Neuronal stem cell (in vitro differentiated cells): ENCODE measurements around the gene MUC5B.

Source experiments
- DNase-seq: peaks from one replicate; pipeline ENCODE4 v3.0.0-alpha.2; 2013; ENCODE audit warnings: low spot score
- H2AFZ ChIP-seq: one replicate; pipeline ENCODE4 v1.6.1; 2013; ENCODE audit warnings: mild to moderate bottlenecking, low read length, inconsistent platforms
- H2AK5ac ChIP-seq: 2 replicates; pipeline ENCODE4 v1.6.1; 2013; ENCODE audit warnings: low read depth, mild to moderate bottlenecking, inconsistent platforms, low read length, moderate library complexity, mixed read lengths
- H2BK120ac ChIP-seq: 2 replicates; pipeline ENCODE4 v1.6.1; 2013; ENCODE audit warnings: low read depth, mild to moderate bottlenecking, inconsistent platforms, low read length, moderate library complexity, mixed read lengths
- H2BK12ac ChIP-seq: one replicate; pipeline ENCODE4 v1.6.1; 2013; ENCODE audit warnings: low read length, inconsistent platforms
- H2BK15ac ChIP-seq: 2 replicates; pipeline ENCODE4 v1.6.1; 2013; ENCODE audit warnings: mild to moderate bottlenecking, low read length, inconsistent platforms, mixed read lengths
- H2BK5ac ChIP-seq: one replicate; pipeline ENCODE4 v1.6.1; 2013; ENCODE audit warnings: inconsistent platforms, mild to moderate bottlenecking, low read length, moderate library complexity
- H3K14ac ChIP-seq: one replicate; pipeline ENCODE4 v1.6.1; 2013; ENCODE audit warnings: low read length, inconsistent platforms
- H3K18ac ChIP-seq: 2 replicates; pipeline ENCODE4 v1.6.1; 2013; ENCODE audit warnings: low read length, inconsistent platforms
- H3K23ac ChIP-seq: 2 replicates; pipeline ENCODE4 v1.6.1; 2013; ENCODE audit warnings: low read depth, mild to moderate bottlenecking, mixed read lengths, low read length, inconsistent platforms; ENCODE audit not compliant: poor library complexity
- H3K27ac ChIP-seq: replicated peaks from 3 replicates; pipeline ENCODE4 v1.5.1; 2013; ENCODE audit warnings: low read length, inconsistent platforms
- H3K27me3 ChIP-seq, 3 experiments: 2 replicates each; pipeline ENCODE4 v1.6.1; 2013; ENCODE audit warnings: low read length in 3 of 3, mild to moderate bottlenecking in 2 of 3, inconsistent platforms in 1 of 3, low read depth in 1 of 3, mixed read lengths in 1 of 3, moderate library complexity in 1 of 3; ENCODE audit not compliant: control insufficient read depth in 3 of 3, insufficient read depth in 3 of 3
- H3K36me3 ChIP-seq, 2 donors: replicated peaks in 1 of 2; 2 replicates each; pipeline ENCODE4 v1.6.1; 2013; ENCODE audit warnings: low read length in 2 of 2; ENCODE audit not compliant: control insufficient read depth in 2 of 2, insufficient read depth in 2 of 2
- H3K4ac ChIP-seq: 2 replicates; pipeline ENCODE4 v1.6.1; 2013; ENCODE audit warnings: inconsistent platforms, mild to moderate bottlenecking, low read length, moderate library complexity
- H3K4me1 ChIP-seq, 2 donors: 1 replicate in 1 of 2; 2 replicates in 1 of 2; pipeline ENCODE4 v1.6.1; 2013; ENCODE audit warnings: low read length in 2 of 2, low read depth in 1 of 2; ENCODE audit not compliant: control insufficient read depth in 2 of 2, insufficient read depth in 1 of 2
- H3K4me2 ChIP-seq: one replicate; pipeline ENCODE4 v1.6.1; 2013; ENCODE audit warnings: mild to moderate bottlenecking, low read length, inconsistent platforms; ENCODE audit not compliant: insufficient read depth, poor library complexity, severe bottlenecking
- H3K4me3 ChIP-seq, 2 donors: 2 replicates each; pipeline ENCODE4 v1.5.1; 2013; ENCODE audit warnings: low read length in 2 of 2, mild to moderate bottlenecking in 2 of 2, inconsistent platforms in 1 of 2, moderate library complexity in 1 of 2
- H3K79me1 ChIP-seq: one replicate; pipeline ENCODE4 v1.6.1; 2013; ENCODE audit warnings: low read depth, mild to moderate bottlenecking, inconsistent platforms, low read length, moderate library complexity
- H3K9ac ChIP-seq: one replicate; pipeline ENCODE4 v1.6.1; 2013; ENCODE audit warnings: mild to moderate bottlenecking, low read depth, low read length, inconsistent platforms; ENCODE audit not compliant: poor library complexity
- H3K9me3 ChIP-seq, 2 donors: replicated peaks in 1 of 2; 2 replicates each; pipeline versions ENCODE3 to v1.6.1; 2013; ENCODE audit warnings: low read length in 2 of 2, mild to moderate bottlenecking in 2 of 2, inconsistent platforms in 1 of 2, low read depth in 1 of 2, mixed read lengths in 1 of 2, moderate library complexity in 1 of 2; ENCODE audit not compliant: control insufficient read depth in 2 of 2, insufficient read depth in 1 of 2
- H4K8ac ChIP-seq: one replicate; pipeline ENCODE4 v1.6.1; 2013; ENCODE audit warnings: low read depth, mild to moderate bottlenecking, inconsistent platforms, low read length, moderate library complexity
- H4K91ac ChIP-seq: one replicate; pipeline ENCODE4 v1.6.1; 2013; ENCODE audit warnings: low read length, low read depth, mild to moderate bottlenecking, inconsistent platforms; ENCODE audit not compliant: poor library complexity
- WGBS, 2 donors: extraction: QIAGEN DNeasy Blood & Tissue Kit; methylation state at CpG; one replicate each; pipeline ENCODE4 v1.1.7; 2013; ENCODE audit warnings: missing lambda C conversion rate in 2 of 2, mixed read lengths in 1 of 2; ENCODE audit not compliant: insufficient read length in 2 of 2, insufficient replicate concordance in 1 of 2; ENCODE audit errors: extremely low coverage in 2 of 2; 5-methylcytosine and 5-hydroxymethylcytosine counted together

Gene MUC5B

DNA sequence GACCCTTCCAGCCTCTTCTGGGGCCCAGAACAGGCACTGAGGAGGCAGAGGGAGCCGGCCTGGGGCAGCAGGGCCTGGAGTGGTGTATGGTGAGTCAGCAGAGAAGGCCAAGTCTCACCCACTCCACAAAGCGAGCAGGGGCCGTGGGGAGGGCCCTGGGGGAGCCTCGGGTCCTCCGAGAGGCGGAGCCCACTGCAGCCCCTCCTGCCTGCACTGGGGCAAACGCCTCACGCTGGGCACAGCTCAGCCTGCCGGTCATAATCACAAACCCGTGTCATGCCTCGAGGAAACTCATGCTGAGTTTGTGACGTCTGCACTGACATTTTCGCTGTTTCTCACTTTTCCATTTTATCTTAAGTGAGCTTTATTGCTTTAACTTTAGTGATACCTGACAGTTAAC, 48.1 kb downstream of the MUC5B start:
- Histone ChIP-seq H2BK5ac (no peak overlapping the region), H3K23ac (no peak overlapping the region), H2BK120ac (no peak overlapping the region), H4K8ac (peak overlapping the region; percentile 6), H2BK15ac (no peak overlapping the region), H3K4ac (no peak overlapping the region), H3K14ac (no peak overlapping the region), H4K91ac (no peak overlapping the region), H3K79me1 (peaks cover 4% of the 10 kb centered on the region), H3K36me3 (peaks cover 0 to 18% of the 10 kb centered on the region in 2 donors), H3K4me2 (no peak overlapping the region), H3K9me3 (no peaks in the 10 kb centered on the region), H3K4me3 (no peak overlapping the region), H3K27ac (no peak overlapping the region), H3K27me3 (no peaks in the 10 kb centered on the region), H3K18ac (peak overlapping the region; percentile 22), H3K9ac (peak overlapping the region; percentile 30), H2BK12ac (no peak overlapping the region), H2AFZ (peak overlapping the region; percentile 6), H3K4me1 (peaks cover 0 to 5% of the 10 kb centered on the region in 2 donors), H2AK5ac (no peak overlapping the region)
- DNase-seq: no peak
- no CpG with 5 or more reads among the region's 13 CpGs for WGBS, 2 donors

DNA sequence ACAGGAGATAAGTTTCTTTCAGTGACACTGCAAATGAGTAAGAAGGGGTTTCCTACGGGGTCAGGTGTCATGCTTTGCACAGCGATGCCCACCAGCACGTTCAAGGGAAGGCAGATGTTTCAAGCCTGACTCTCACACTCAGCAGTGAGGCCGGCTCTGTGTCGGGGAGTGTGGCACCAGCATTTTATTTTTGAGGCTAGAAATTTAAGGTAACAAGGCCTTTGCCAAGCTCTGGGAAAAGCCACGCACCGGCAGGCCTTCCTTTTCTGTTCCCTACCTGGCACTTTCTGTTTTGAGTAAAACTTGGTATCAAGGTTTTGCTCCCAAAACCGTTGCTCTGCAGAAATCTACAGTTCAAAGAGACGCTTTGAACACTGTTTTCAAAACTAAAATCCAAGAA, 48.5 kb downstream of the MUC5B start:
- H3K27ac ChIP-seq: no peak overlapping the region
- no peak overlapping the region for H3K4me3 ChIP-seq
- no peak overlapping the region for H2BK5ac ChIP-seq
- no peaks in the 10 kb centered on the region for H3K27me3 ChIP-seq
- H2BK12ac ChIP-seq: no peak overlapping the region
- no CpG with 5 or more reads among the region's 9 CpGs for WGBS, 2 donors
- no peaks in the 10 kb centered on the region for H3K9me3 ChIP-seq
- no peak overlapping the region for H3K4me2 ChIP-seq
- H4K8ac ChIP-seq: no peak overlapping the region
- no peak overlapping the region for H3K9ac ChIP-seq
- H3K36me3 ChIP-seq: peaks cover 2 to 22% of the 10 kb centered on the region in 2 donors
- no peak overlapping the region for H2BK120ac ChIP-seq
- peak overlapping the region; percentile 6 for H2AFZ ChIP-seq
- H3K14ac ChIP-seq: peak overlapping the region; percentile 71
- peaks cover 5% of the 10 kb centered on the region for H3K79me1 ChIP-seq
- H2AK5ac ChIP-seq: no peak overlapping the region
- DNase-seq: no peak
- H3K4ac ChIP-seq: no peak overlapping the region
- H3K4me1 ChIP-seq: peaks cover 0 to 5% of the 10 kb centered on the region in 2 donors
- H4K91ac ChIP-seq: no peak overlapping the region
- H3K23ac ChIP-seq: no peak overlapping the region
- H2BK15ac ChIP-seq: no peak overlapping the region
- H3K18ac ChIP-seq: no peak overlapping the region

DNA sequence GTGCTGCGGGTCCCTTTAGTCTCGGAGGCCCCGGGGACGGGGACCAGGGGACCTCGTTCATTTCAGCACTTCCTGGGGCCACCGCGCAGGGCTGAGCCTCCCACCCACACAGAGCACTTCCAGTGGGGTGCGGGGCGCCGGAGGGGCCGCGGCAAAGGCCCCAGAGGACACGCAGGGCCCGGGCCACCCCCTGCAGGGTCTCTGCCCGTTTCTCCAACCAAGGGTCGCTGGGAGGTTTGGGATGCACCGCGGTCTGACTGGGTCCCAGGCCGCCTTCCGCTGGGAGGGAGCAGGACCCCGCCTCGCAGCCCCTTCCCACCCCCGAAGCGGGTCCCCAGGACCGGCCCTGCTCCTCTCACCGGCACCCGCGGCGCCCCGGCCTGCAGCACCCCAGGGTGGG, 49.1 kb downstream of the MUC5B start:
- Histone ChIP-seq H2BK15ac (no peak overlapping the region), H2BK12ac (no peak overlapping the region), H2AK5ac (no peak overlapping the region), H3K14ac (peak overlapping the region; percentile 71), H2BK5ac (no peak overlapping the region), H3K23ac (no peak overlapping the region), H3K36me3 (peaks cover 8 to 28% of the 10 kb centered on the region in 2 donors), H3K9me3 (no peaks in the 10 kb centered on the region), H2AFZ (no peak overlapping the region), H3K4me2 (no peak overlapping the region), H3K18ac (peak overlapping the region; percentile 13), H3K27me3 (no peaks in the 10 kb centered on the region), H3K4me1 (peaks cover 0 to 5% of the 10 kb centered on the region in 2 donors), H3K4ac (no peak overlapping the region), H3K27ac (no peak overlapping the region), H3K9ac (no peak overlapping the region), H4K8ac (no peak overlapping the region), H3K79me1 (peaks cover 6% of the 10 kb centered on the region), H3K4me3 (no peak overlapping the region), H4K91ac (no peak overlapping the region), H2BK120ac (no peak overlapping the region)
- no CpG with 5 or more reads among the region's 30 CpGs for WGBS, 2 donors
- no peak for DNase-seq

DNA sequence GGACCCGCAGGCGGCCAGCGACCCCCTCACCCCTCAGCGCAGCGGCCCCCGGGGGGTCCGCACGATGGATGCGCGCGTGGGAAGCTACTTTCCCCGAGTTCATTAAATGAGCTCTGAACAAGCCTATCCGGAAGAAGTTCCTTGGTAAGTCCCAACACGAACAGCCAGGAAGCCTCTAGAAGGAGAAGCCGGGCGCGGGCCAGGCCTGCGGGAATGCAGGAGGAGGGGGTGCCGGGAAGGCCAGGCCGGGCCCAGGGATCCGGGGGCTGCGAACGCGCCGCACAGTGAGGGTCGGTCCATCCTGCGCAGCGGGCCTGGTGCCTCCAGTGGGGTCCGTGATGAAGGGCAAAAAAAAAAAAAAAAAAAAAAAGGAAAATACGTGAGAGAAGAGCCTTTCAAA, 49.7 kb downstream of the MUC5B start:
- H3K27me3 ChIP-seq: no peaks in the 10 kb centered on the region
- H3K79me1 ChIP-seq: peaks cover 8% of the 10 kb centered on the region
- H3K18ac ChIP-seq: no peak overlapping the region
- peaks cover 0 to 5% of the 10 kb centered on the region in 2 donors for H3K4me1 ChIP-seq
- H3K27ac ChIP-seq: no peak overlapping the region
- no peak overlapping the region for H3K4me2 ChIP-seq
- H2AK5ac ChIP-seq: no peak overlapping the region
- no peak overlapping the region for H3K9ac ChIP-seq
- H2BK15ac ChIP-seq: no peak overlapping the region
- no peak overlapping the region for H4K91ac ChIP-seq
- no peak overlapping the region for H2AFZ ChIP-seq
- WGBS, 2 donors: no CpG with 5 or more reads among the region's 30 CpGs
- H3K14ac ChIP-seq: no peak overlapping the region
- no peak overlapping the region for H3K23ac ChIP-seq
- H3K9me3 ChIP-seq: no peaks in the 10 kb centered on the region
- H2BK120ac ChIP-seq: no peak overlapping the region
- no peak overlapping the region for H2BK12ac ChIP-seq
- H4K8ac ChIP-seq: no peak overlapping the region
- H3K4ac ChIP-seq: peak overlapping the region; percentile 23
- H3K36me3 ChIP-seq: peaks cover 11 to 34% of the 10 kb centered on the region in 2 donors
- no peak overlapping the region for H3K4me3 ChIP-seq
- H2BK5ac ChIP-seq: no peak overlapping the region
- no peak for DNase-seq
